K562 (cell line): ENCODE measurements around the gene OR2W3. TPM values are rescaled to one million over a fixed set of nuclear protein-coding genes. Genes with fewer than 3 reads are reported as not detected.

Source experiments
- HNRNPK ChIP-seq: fragments of 200-400 bp; formaldehyde crosslinking; IDR thresholded peaks from one replicate; pipeline ENCODE4 v1.6.1; 2018; ENCODE audit warnings: mild to moderate bottlenecking, low read depth, low read length; ENCODE audit not compliant: poor library complexity, severe bottlenecking
- ZNF766 ChIP-seq: fragments of 200-800 bp; sonication (Bioruptor generic); conservative IDR thresholded peaks from 2 replicates; pipeline ENCODE4 v1.6.1; 2016; ENCODE audit warnings: missing genetic modification characterization, missing compliant biosample characterization
- polyA plus RNA-seq, 8 experiments: library from polyadenylated mRNA; depleted of rRNA in 4 of 8; stranded (reverse) in 5 of 8; unstranded in 3 of 8; fragments of >200 nt; fragmentation: Nextera tagmentation in 2 of 8; fragmentation: Illumina TruSeq in 1 of 8; extraction: Ambion mirVana in 2 of 8; extraction: Trizol in 1 of 8; gene quantifications; 2 replicates each; pipeline versions ENCODE4 v1.2.1 to v1.2.3, GENCODE V29; 2011 to 2014; ENCODE audit warnings: inconsistent platforms in 1 of 8, missing spikeins in 1 of 8
- total RNA-seq, 7 experiments: library from RNA; depleted of rRNA in 6 of 7; stranded (reverse); fragments of >200 nt in 6 of 7; fragmentation: Illumina TruSeq in 2 of 7; extraction: Trizol in 2 of 7; gene quantifications; 2 replicates each; pipeline versions ENCODE4 v1.2.1 to v1.2.3, GENCODE V29; 2011 to 2021; ENCODE audit warnings: low replicate concordance in 1 of 7
- TF ChIP-seq, protein P1 (sequence below): fragments of 150-350 bp; IDR thresholded peaks from 2 replicates; pipeline ENCODE4 v1.6.1; 2014; ENCODE audit warnings: low read depth, mild to moderate bottlenecking, low read length, borderline replicate concordance
- TF ChIP-seq, protein P2 (sequence below): fragments of 450-650 bp; IDR thresholded peaks from 2 replicates; pipeline ENCODE4 v1.6.1; 2018; ENCODE audit warnings: mild to moderate bottlenecking, low read depth; ENCODE audit not compliant: partially characterized antibody

The OR2W3 gene
- total and polyA plus RNA-seq, 9 of the 15 experiments (the other 6 are each of a cell fraction or from before 2014, with no cell fraction given), result 0.67 to 7.6 (median 3.7) TPM

DNA sequence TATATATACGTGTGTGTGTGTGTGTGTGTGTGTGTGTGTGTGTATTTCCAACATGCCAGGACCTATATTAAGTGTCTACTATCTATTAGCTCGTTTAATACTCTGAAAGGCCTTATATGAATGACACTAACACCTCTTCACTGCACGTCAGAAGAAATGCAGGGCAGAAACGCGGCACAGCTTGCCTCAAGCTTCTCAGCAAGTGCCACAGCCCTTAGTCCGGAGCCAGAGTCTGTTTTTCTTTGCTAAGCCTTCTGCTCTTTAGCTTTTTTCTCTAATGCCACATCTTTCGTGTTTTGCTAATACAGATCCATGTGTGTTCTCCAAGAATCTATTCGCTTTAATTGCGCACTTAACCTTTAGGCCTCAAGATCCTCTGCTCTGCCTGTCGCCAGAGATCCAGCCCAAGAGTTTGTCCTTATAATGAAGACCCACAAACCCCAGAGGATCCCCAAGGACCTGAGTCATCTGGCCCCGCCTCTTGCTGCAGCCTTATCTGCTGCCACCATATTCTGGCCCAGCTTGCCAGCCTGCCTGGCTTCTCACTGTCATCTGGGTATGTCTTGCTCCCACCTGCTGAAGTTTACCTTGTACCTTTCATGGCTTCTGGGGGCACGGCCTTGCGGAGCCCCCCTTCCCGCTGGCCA is 40.4 kb upstream of the OR2W3 start (continued):
- TF ChIP-seq HNRNPK (no peak), ZNF766 (CRISPR knock-in tag) (peak; percentile 38; the same call in 1 of the 2 replicates)
- TF ChIP-seq, protein P1, sequence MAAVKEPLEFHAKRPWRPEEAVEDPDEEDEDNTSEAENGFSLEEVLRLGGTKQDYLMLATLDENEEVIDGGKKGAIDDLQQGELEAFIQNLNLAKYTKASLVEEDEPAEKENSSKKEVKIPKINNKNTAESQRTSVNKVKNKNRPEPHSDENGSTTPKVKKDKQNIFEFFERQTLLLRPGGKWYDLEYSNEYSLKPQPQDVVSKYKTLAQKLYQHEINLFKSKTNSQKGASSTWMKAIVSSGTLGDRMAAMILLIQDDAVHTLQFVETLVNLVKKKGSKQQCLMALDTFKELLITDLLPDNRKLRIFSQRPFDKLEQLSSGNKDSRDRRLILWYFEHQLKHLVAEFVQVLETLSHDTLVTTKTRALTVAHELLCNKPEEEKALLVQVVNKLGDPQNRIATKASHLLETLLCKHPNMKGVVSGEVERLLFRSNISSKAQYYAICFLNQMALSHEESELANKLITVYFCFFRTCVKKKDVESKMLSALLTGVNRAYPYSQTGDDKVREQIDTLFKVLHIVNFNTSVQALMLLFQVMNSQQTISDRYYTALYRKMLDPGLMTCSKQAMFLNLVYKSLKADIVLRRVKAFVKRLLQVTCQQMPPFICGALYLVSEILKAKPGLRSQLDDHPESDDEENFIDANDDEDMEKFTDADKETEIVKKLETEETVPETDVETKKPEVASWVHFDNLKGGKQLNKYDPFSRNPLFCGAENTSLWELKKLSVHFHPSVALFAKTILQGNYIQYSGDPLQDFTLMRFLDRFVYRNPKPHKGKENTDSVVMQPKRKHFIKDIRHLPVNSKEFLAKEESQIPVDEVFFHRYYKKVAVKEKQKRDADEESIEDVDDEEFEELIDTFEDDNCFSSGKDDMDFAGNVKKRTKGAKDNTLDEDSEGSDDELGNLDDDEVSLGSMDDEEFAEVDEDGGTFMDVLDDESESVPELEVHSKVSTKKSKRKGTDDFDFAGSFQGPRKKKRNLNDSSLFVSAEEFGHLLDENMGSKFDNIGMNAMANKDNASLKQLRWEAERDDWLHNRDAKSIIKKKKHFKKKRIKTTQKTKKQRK, result no peak
- TF ChIP-seq, protein P2, sequence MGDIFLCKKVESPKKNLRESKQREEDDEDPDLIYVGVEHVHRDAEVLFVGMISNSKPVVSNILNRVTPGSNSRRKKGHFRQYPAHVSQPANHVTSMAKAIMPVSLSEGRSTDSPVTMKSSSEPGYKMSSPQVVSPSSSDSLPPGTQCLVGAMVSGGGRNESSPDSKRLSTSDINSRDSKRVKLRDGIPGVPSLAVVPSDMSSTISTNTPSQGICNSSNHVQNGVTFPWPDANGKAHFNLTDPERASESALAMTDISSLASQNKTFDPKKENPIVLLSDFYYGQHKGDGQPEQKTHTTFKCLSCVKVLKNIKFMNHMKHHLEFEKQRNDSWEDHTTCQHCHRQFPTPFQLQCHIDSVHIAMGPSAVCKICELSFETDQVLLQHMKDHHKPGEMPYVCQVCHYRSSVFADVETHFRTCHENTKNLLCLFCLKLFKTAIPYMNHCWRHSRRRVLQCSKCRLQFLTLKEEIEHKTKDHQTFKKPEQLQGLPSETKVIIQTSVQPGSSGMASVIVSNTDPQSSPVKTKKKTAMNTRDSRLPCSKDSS, result no peak
